CD4-positive, alpha-beta T cell treated with Interleukin-15 for 1 hour (primary cell): ENCODE results near the gene CAMTA1.
"Not testable (repeated sequence)": the region's sequence is repeated elsewhere in the genome, so short reads cannot be mapped to it uniquely, and the experiment has no call there.

Source experiments
- DNase-seq: peaks from one replicate; pipeline ENCODE4 v3.0.0-alpha.2; 2020

Gene CAMTA1

GRCh38 chr1:7406641-7407543 lies 621.6 kb downstream of the CAMTA1 start:
- no peak for DNase-seq

- DNase-seq: no peak
Observed at GRCh38 chr1:7407544-7407895, 622.3 kb downstream of the CAMTA1 start.

- no peak for DNase-seq
Observed at GRCh38 chr1:7407980-7408770, 622.9 kb downstream of the CAMTA1 start.

- DNase-seq: peak; percentile 12
Observed at GRCh38 chr1:7408771-7409150, 623.5 kb downstream of the CAMTA1 start.

GRCh38 chr1:7409278-7409677 lies 624.0 kb downstream of the CAMTA1 start:
- DNase-seq: no peak

- no peak for DNase-seq
Observed at GRCh38 chr1:7410156-7410555, 624.9 kb downstream of the CAMTA1 start.

- DNase-seq: not testable (repeated sequence)
Observed at GRCh38 chr1:7417618-7418017, 632.4 kb downstream of the CAMTA1 start.

- DNase-seq: no peak
Observed at GRCh38 chr1:7418442-7419080, 633.3 kb downstream of the CAMTA1 start.

GRCh38 chr1:7420098-7420445 lies 634.8 kb downstream of the CAMTA1 start:
- no peak for DNase-seq

- DNase-seq: no peak
Observed at GRCh38 chr1:7420470-7421100, 635.3 kb downstream of the CAMTA1 start.

- no peak for DNase-seq
Observed at GRCh38 chr1:7421471-7422075, 636.3 kb downstream of the CAMTA1 start.

- peak; percentile 10 for DNase-seq
Observed at GRCh38 chr1:7422081-7422480, 636.8 kb downstream of the CAMTA1 start.

GRCh38 chr1:7422561-7422960 lies 637.3 kb downstream of the CAMTA1 start:
- no peak for DNase-seq

- no peak for DNase-seq
Observed at GRCh38 chr1:7422966-7423365, 637.7 kb downstream of the CAMTA1 start.

- DNase-seq: no peak
Observed at GRCh38 chr1:7424352-7424890, 639.2 kb downstream of the CAMTA1 start.

- no peak for DNase-seq
Observed at GRCh38 chr1:7425229-7425628, 640.0 kb downstream of the CAMTA1 start.

- DNase-seq: no peak
Observed at GRCh38 chr1:7425771-7426170, 640.5 kb downstream of the CAMTA1 start.

GRCh38 chr1:7426780-7427604 lies 641.7 kb downstream of the CAMTA1 start:
- DNase-seq: no peak

- DNase-seq: no peak
Observed at GRCh38 chr1:7427605-7428300, 642.5 kb downstream of the CAMTA1 start.

- no peak for DNase-seq
Observed at GRCh38 chr1:7429290-7429689, 644.0 kb downstream of the CAMTA1 start.

GRCh38 chr1:7430047-7430608 lies 644.9 kb downstream of the CAMTA1 start:
- DNase-seq: no peak
